ENCODE measurements around the gene GRIK2.

DNA sequence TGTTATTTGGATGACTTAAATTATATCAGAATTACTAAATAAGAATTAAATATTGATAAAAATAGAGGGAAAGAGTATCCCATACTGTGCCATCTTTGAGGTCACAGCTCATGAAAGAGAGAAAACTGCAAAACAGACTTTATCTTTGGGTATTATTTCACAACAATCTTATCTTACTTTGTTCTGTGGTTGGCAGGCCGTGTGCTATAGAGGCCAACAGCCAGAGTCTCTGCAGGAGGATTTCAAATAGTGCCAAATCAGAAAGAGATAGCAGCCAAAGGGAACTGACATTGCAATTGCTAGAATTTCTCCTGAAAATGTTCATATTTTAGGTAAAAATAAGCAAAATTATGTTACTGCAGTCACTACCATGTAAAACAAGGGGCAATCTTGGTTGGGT, 354.2 kb downstream of the GRIK2 start:
- TF ChIP-seq, protein P1, sequence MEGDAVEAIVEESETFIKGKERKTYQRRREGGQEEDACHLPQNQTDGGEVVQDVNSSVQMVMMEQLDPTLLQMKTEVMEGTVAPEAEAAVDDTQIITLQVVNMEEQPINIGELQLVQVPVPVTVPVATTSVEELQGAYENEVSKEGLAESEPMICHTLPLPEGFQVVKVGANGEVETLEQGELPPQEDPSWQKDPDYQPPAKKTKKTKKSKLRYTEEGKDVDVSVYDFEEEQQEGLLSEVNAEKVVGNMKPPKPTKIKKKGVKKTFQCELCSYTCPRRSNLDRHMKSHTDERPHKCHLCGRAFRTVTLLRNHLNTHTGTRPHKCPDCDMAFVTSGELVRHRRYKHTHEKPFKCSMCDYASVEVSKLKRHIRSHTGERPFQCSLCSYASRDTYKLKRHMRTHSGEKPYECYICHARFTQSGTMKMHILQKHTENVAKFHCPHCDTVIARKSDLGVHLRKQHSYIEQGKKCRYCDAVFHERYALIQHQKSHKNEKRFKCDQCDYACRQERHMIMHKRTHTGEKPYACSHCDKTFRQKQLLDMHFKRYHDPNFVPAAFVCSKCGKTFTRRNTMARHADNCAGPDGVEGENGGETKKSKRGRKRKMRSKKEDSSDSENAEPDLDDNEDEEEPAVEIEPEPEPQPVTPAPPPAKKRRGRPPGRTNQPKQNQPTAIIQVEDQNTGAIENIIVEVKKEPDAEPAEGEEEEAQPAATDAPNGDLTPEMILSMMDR (IDR thresholded peaks at IDR 0.05), result no peak
- TF ChIP-seq POLR2A (IDR thresholded peaks at IDR 0.05; ENCODE audit: low read depth), result no peak
- no peak for TF ChIP-seq POLR2AphosphoS5 (IDR thresholded peaks at IDR 0.05)

Measured in esophagus muscularis mucosa (tissue), 3 donors.